Stomach (tissue), 9 donors: Measurements from ENCODE around the gene NHSL1. TPM values are rescaled to one million over a fixed set of nuclear protein-coding genes. Genes with fewer than 3 reads are reported as not detected.

Source experiments
- DNase-seq, 2 donors: peaks; one replicate each; pipeline versions ENCODE4 v3.0.0 to v3.0.0-alpha.2; 2013 to 2019
- H3K27ac ChIP-seq, 5 donors: fragments of 200-600 bp in 4 of 5; sonication (generic) in 4 of 5; one replicate each; pipeline ENCODE4 v1.5.1; 2013 to 2019; ENCODE audit warnings: mild to moderate bottlenecking in 1 of 5, moderate library complexity in 1 of 5
- H3K27me3 ChIP-seq, 3 donors: fragments of 200-600 bp; sonication (generic); one replicate each; pipeline ENCODE4 v1.5.1; 2017 to 2019; ENCODE audit warnings: mixed run types in 1 of 3
- H3K36me3 ChIP-seq, 4 donors: fragments of 200-600 bp; sonication (generic); 1 replicate in 3 of 4; 2 replicates in 1 of 4; pipeline ENCODE4 v1.5.1; 2016 to 2019
- H3K4me1 ChIP-seq, 4 donors: fragments of 200-600 bp; sonication (generic); one replicate each; pipeline ENCODE4 v1.5.1; 2016 to 2019
- H3K4me3 ChIP-seq, 4 donors: fragments of 200-600 bp; sonication (generic) in 3 of 4; one replicate each; pipeline ENCODE4 v1.5.1; 2016 to 2019; ENCODE audit warnings: mild to moderate bottlenecking in 1 of 4
- H3K9me3 ChIP-seq, 4 donors: fragments of 200-600 bp; sonication (generic); one replicate each; pipeline ENCODE4 v1.5.1; 2016 to 2019
- CTCF ChIP-seq, 7 experiments: fragments of 450-650 bp in 4 of 7; fragments of 200-600 bp in 3 of 7; sonication (generic) in 3 of 7; IDR thresholded peaks; one replicate each; pipeline ENCODE4 v1.5.1; 2016 to 2019; ENCODE audit warnings: antibody characterized with exemption in 7 of 7, control low read depth in 2 of 7, mild to moderate bottlenecking in 1 of 7
- EP300 ChIP-seq: sonication (generic); formaldehyde crosslinking; IDR thresholded peaks from one replicate; pipeline ENCODE4 v1.6.1; 2017; ENCODE audit warnings: antibody characterized with exemption
- POLR2A ChIP-seq, 4 donors: fragments of 450-650 bp; IDR thresholded peaks; one replicate each; pipeline ENCODE4 v1.6.1; 2016; ENCODE audit warnings: antibody characterized with exemption in 4 of 4, control low read depth in 2 of 4, mild to moderate bottlenecking in 1 of 4, moderate library complexity in 1 of 4
- POLR2AphosphoS5 ChIP-seq, 3 donors: sonication (generic); formaldehyde crosslinking; IDR thresholded peaks; one replicate each; pipeline ENCODE4 v1.6.1; 2016; ENCODE audit warnings: antibody characterized with exemption in 3 of 3
- WGBS, 5 donors: extraction: QIAGEN DNeasy Blood & Tissue Kit in 3 of 5; methylation state at CpG; one replicate each; pipeline versions ENCODE4 v1.1.5 to v1.1.7; 2013 to 2018; 5-methylcytosine and 5-hydroxymethylcytosine counted together
- intact Hi-C: fragments of 100-400 bp; cut with DNase I; formaldehyde crosslinking; loops from one replicate; pipeline ENCODE4 v1.15.1; 2023; ENCODE audit warnings: low total_unique reads
- polyA plus RNA-seq, 3 donors: library from polyadenylated mRNA; stranded (reverse); fragments of 200-250 nt; gene quantifications; one replicate each; pipeline ENCODE4 v1.2.3, GENCODE V29; 2013
- total RNA-seq, 5 donors: library from RNA; depleted of rRNA; stranded (reverse); fragments of >200 nt; gene quantifications; one replicate each; pipeline versions ENCODE4 v1.1.0 to v1.2.3, GENCODE V29; 2014 to 2016
- donor health status: healthy with polysubstance abuse.
- donor health status: Bipolar disorder and iron deficiency.
- donor health status: healthy.

The NHSL1 gene
- total and polyA plus RNA-seq, 8 donors: 1.8 to 44.6 (median 27.4) TPM

- peak in 1 of 2 donors; percentile 70 for DNase-seq
- Histone ChIP-seq H3K4me3 (no peak overlapping the region), H3K27me3 (no peaks in the 10 kb centered on the region), H3K27ac (no peak overlapping the region), H3K36me3 (no peaks in the 10 kb centered on the region), H3K4me1 (peaks cover 4 to 12% (median 10%) of the 10 kb centered on the region in 4 donors), H3K9me3 (no peaks in the 10 kb centered on the region)
- WGBS, 5 donors: 74 to 83% (median 79%) methylated on average over 6 of the region's 6 CpGs
- TF ChIP-seq POLR2A (IDR thresholded peaks at IDR 0.05) (no peak), CTCF (IDR thresholded peaks at IDR 0.05) (no peak), EP300 (no peak), POLR2AphosphoS5 (IDR thresholded peaks at IDR 0.05) (no peak)
- intact Hi-C loops: no loop called here
These were observed 18.9 kb downstream of the NHSL1 start for GRCh38 chr6:138480279-138480949.

- Histone ChIP-seq H3K9me3 (no peaks in the 10 kb centered on the region), H3K27ac (no peak overlapping the region), H3K4me3 (no peak overlapping the region), H3K36me3 (no peaks in the 10 kb centered on the region), H3K4me1 (no peaks in the 10 kb centered on the region), H3K27me3 (no peaks in the 10 kb centered on the region)
- TF ChIP-seq EP300 (no peak), POLR2A (IDR thresholded peaks at IDR 0.05) (no peak), CTCF (IDR thresholded peaks at IDR 0.05) (no peak), POLR2AphosphoS5 (IDR thresholded peaks at IDR 0.05) (no peak)
- intact Hi-C loops: no loop called here
- DNase-seq: no peak
- WGBS, 5 donors: 72 to 94% (median 78%) methylated on average over 4 of the region's 4 CpGs
These were observed 21.3 kb downstream of the NHSL1 start for GRCh38 chr6:138477913-138478539.

GRCh38 chr6:138476116-138476515, 23.2 kb downstream of the NHSL1 start:
- no peaks in the 10 kb centered on the region for H3K36me3 ChIP-seq
- TF ChIP-seq CTCF (IDR thresholded peaks at IDR 0.05): no peak
- no peak for TF ChIP-seq POLR2AphosphoS5 (IDR thresholded peaks at IDR 0.05)
- no peak for TF ChIP-seq EP300
- no peak for TF ChIP-seq POLR2A (IDR thresholded peaks at IDR 0.05)
- no peaks in the 10 kb centered on the region for H3K27me3 ChIP-seq
- H3K9me3 ChIP-seq: no peaks in the 10 kb centered on the region
- H3K27ac ChIP-seq: no peak overlapping the region
- H3K4me1 ChIP-seq: no peaks in the 10 kb centered on the region
- H3K4me3 ChIP-seq: no peak overlapping the region
- intact Hi-C loops: no loop called here
- no peak for DNase-seq

GRCh38 chr6:138473144-138473543, 26.1 kb downstream of the NHSL1 start:
- Histone ChIP-seq H3K27me3 (no peaks in the 10 kb centered on the region), H3K9me3 (no peaks in the 10 kb centered on the region), H3K36me3 (no peaks in the 10 kb centered on the region), H3K4me3 (no peak overlapping the region), H3K4me1 (peaks cover 0 to 15% (median 5%) of the 10 kb centered on the region in 4 donors), H3K27ac (no peak overlapping the region)
- intact Hi-C loops: no loop called here
- no peak for DNase-seq
- TF ChIP-seq POLR2A (IDR thresholded peaks at IDR 0.05) (no peak), CTCF (IDR thresholded peaks at IDR 0.05) (no peak), EP300 (no peak), POLR2AphosphoS5 (IDR thresholded peaks at IDR 0.05) (no peak)
- 89 to 98% (median 92%) methylated on average over 9 of the region's 9 CpGs for WGBS, 5 donors
